H1 (cell line): ENCODE data around the gene SLC1A1. TPM values are rescaled to one million over a fixed set of nuclear protein-coding genes. Genes with fewer than 3 reads are reported as not detected.

Source experiments
- CTCF ChIA-PET: fragments of 300-600 bp; sonication (Branson Sonifier 250); formaldehyde crosslinking; loops from one replicate; lab custom pipeline; 2021; ENCODE audit not compliant: partially characterized antibody; lab: Charles Lee
- POLR2A ChIA-PET: fragments of 300-600 bp; sonication (Branson Sonifier 250); formaldehyde crosslinking; loops from one replicate; lab custom pipeline; 2021; ENCODE audit warnings: inconsistent platforms; ENCODE audit not compliant: partially characterized antibody; lab: Charles Lee
- DNase-seq, 2 experiments: peaks; one replicate each; pipeline versions ENCODE4 v3.0.0 to v3.0.0-alpha.2; 2010 to 2022; ENCODE audit warnings: low spot score in 2 of 2, low read depth in 1 of 2, mixed read lengths in 1 of 2
- FAIRE-seq: peaks from 2 replicates; lab custom pipeline; 2011; peaks lifted over from hg19 to GRCh38; lab: Jason Lieb, UNC
- H2AFZ ChIP-seq: 2 replicates; pipeline ENCODE4 v1.8.1; 2012; ENCODE audit warnings: low read length, inconsistent platforms
- H2AK5ac ChIP-seq: 2 replicates; pipeline ENCODE4 v1.6.1; 2013; ENCODE audit warnings: low read depth, low read length
- H2BK120ac ChIP-seq: replicated peaks from 2 replicates; pipeline ENCODE3; 2013; ENCODE audit warnings: low read depth, low read length, inconsistent platforms
- H2BK12ac ChIP-seq: 2 replicates; pipeline ENCODE4 v1.6.1; 2013; ENCODE audit warnings: low read depth, low read length
- H2BK15ac ChIP-seq: 2 replicates; pipeline ENCODE4 v1.6.1; 2013; ENCODE audit warnings: low read length
- H2BK20ac ChIP-seq: 2 replicates; pipeline ENCODE4 v1.6.1; 2013; ENCODE audit warnings: low read length
- H2BK5ac ChIP-seq: 2 replicates; pipeline ENCODE4 v1.6.1; 2013; ENCODE audit warnings: low read depth, low read length
- H3K14ac ChIP-seq: 2 replicates; pipeline ENCODE4 v1.6.1; 2013; ENCODE audit warnings: inconsistent platforms; ENCODE audit not compliant: insufficient read length
- H3K18ac ChIP-seq: 2 replicates; pipeline ENCODE4 v1.6.1; 2013; ENCODE audit warnings: low read length; ENCODE audit errors: extremely low read depth
- H3K23ac ChIP-seq: 2 replicates; pipeline ENCODE4 v1.6.1; 2013; ENCODE audit warnings: inconsistent platforms; ENCODE audit not compliant: insufficient read length
- H3K23me2 ChIP-seq: 2 replicates; pipeline ENCODE4 v1.6.1; 2013; ENCODE audit warnings: low read depth, low read length
- H3K27ac ChIP-seq: 2 replicates; pipeline ENCODE4 v1.6.1; 2011; ENCODE audit warnings: low read depth, low read length, inconsistent platforms
- H3K27me3 ChIP-seq, 4 experiments: replicated peaks in 1 of 4; 1 replicate in 1 of 4; 2 replicates in 3 of 4; pipeline versions ENCODE4 v1.6.1 to v1.8.1; 2011 to 2013; ENCODE audit warnings: low read length in 3 of 4, mild to moderate bottlenecking in 3 of 4, inconsistent platforms in 2 of 4, mixed read lengths in 2 of 4, moderate library complexity in 1 of 4; ENCODE audit not compliant: control insufficient read depth in 3 of 4, insufficient read depth in 3 of 4; ENCODE audit errors: extremely low read depth in 1 of 4
- H3K36me3 ChIP-seq, 4 experiments: 2 replicates each; pipeline versions ENCODE4 v1.6.1 to v1.8.1; 2011 to 2013; ENCODE audit warnings: mild to moderate bottlenecking in 4 of 4, low read length in 3 of 4, moderate library complexity in 2 of 4, control low read depth in 1 of 4, inconsistent platforms in 1 of 4; ENCODE audit not compliant: insufficient read depth in 4 of 4, control insufficient read depth in 2 of 4
- H3K4ac ChIP-seq: replicated peaks from 2 replicates; pipeline ENCODE3; 2013; ENCODE audit warnings: low read length, low read depth, mixed read lengths, inconsistent platforms; ENCODE audit not compliant: insufficient read length
- H3K4me1 ChIP-seq, 4 experiments: replicated peaks in 1 of 4; 1 replicate in 1 of 4; 2 replicates in 3 of 4; pipeline versions ENCODE4 v1.6.1 to v1.8.1; 2011 to 2013; ENCODE audit warnings: low read length in 3 of 4, inconsistent platforms in 2 of 4, mixed read lengths in 1 of 4; ENCODE audit not compliant: insufficient read depth in 4 of 4, control insufficient read depth in 3 of 4
- H3K4me2 ChIP-seq, 2 experiments: 2 replicates each; pipeline versions ENCODE4 v1.6.1 to v1.8.1; 2011 to 2013; ENCODE audit warnings: low read depth in 2 of 2, low read length in 2 of 2, control low read depth in 1 of 2, inconsistent platforms in 1 of 2, mild to moderate bottlenecking in 1 of 2; ENCODE audit not compliant: insufficient read depth in 1 of 2
- H3K4me3 ChIP-seq, 4 experiments: fragments of 200-600, 300-600 bp in 1 of 4; sonication (generic), shearing (Covaris generic), sonication (Bioruptor Twin) in 1 of 4; 2 replicates each; pipeline versions ENCODE4 v1.5.1 to v1.8.1; 2011 to 2016; ENCODE audit warnings: low read length in 4 of 4, low read depth in 3 of 4, control low read depth in 2 of 4, inconsistent platforms in 2 of 4, mild to moderate bottlenecking in 2 of 4, mixed read lengths in 1 of 4, moderate library complexity in 1 of 4; ENCODE audit not compliant: insufficient read depth in 2 of 4; ENCODE audit errors: extremely low read depth in 1 of 4
- H3K56ac ChIP-seq: replicated peaks from 2 replicates; pipeline ENCODE3; 2013; ENCODE audit warnings: low read depth, mild to moderate bottlenecking, mixed read lengths, low read length, inconsistent platforms; ENCODE audit not compliant: insufficient read length
- H3K79me1 ChIP-seq: 2 replicates; pipeline ENCODE4 v1.6.1; 2013; ENCODE audit warnings: low read depth, low read length, control low read depth
- H3K79me2 ChIP-seq, 2 experiments: 2 replicates each; pipeline versions ENCODE4 v1.6.1 to v1.8.1; 2012 to 2013; ENCODE audit warnings: low read length in 2 of 2, mild to moderate bottlenecking in 2 of 2, inconsistent platforms in 1 of 2; ENCODE audit not compliant: insufficient read depth in 2 of 2, control insufficient read depth in 1 of 2
- H3K9ac ChIP-seq, 4 experiments: replicated peaks in 1 of 4; 1 replicate in 1 of 4; 2 replicates in 3 of 4; pipeline versions ENCODE4 v1.6.1 to v1.8.1; 2011 to 2013; ENCODE audit warnings: low read depth in 3 of 4, low read length in 3 of 4, control low read depth in 2 of 4, mild to moderate bottlenecking in 2 of 4, moderate library complexity in 2 of 4, inconsistent platforms in 1 of 4; ENCODE audit errors: extremely low read depth in 1 of 4
- H3K9me3 ChIP-seq, 2 experiments: 2 replicates each; pipeline versions ENCODE4 v1.6.1 to v1.8.1; 2012 to 2013; ENCODE audit warnings: mild to moderate bottlenecking in 2 of 2, moderate library complexity in 2 of 2, control low read depth in 1 of 2, inconsistent platforms in 1 of 2, low read depth in 1 of 2, low read length in 1 of 2, mixed read lengths in 1 of 2; ENCODE audit not compliant: insufficient read depth in 2 of 2
- H4K20me1 ChIP-seq, 2 experiments: replicated peaks in 1 of 2; 2 replicates each; pipeline versions ENCODE3 to v1.8.1; 2011 to 2013; ENCODE audit warnings: inconsistent platforms in 2 of 2, low read length in 2 of 2, mild to moderate bottlenecking in 1 of 2; ENCODE audit not compliant: insufficient read depth in 2 of 2, control insufficient read depth in 1 of 2
- H4K5ac ChIP-seq: 2 replicates; pipeline ENCODE4 v1.6.1; 2013; ENCODE audit warnings: low read length, low read depth, mixed read lengths, inconsistent platforms; ENCODE audit not compliant: insufficient read length
- H4K8ac ChIP-seq: 2 replicates; pipeline ENCODE4 v1.8.0; 2013; ENCODE audit warnings: mild to moderate bottlenecking, moderate library complexity, low read length, inconsistent platforms; ENCODE audit not compliant: insufficient read depth; ENCODE audit errors: extremely low read depth
- H4K91ac ChIP-seq: replicated peaks from 2 replicates; pipeline ENCODE3; 2013; ENCODE audit warnings: low read length, mixed read lengths, inconsistent platforms; ENCODE audit not compliant: insufficient read length
- ASH2L ChIP-seq: fragments of 200-600, 300-600 bp; sonication (generic); IDR thresholded peaks from one replicate; pipeline ENCODE4 v1.7.1; 2017; ENCODE audit warnings: low read length
- CHD2 ChIP-seq: IDR thresholded peaks from 2 replicates; pipeline ENCODE4 v1.6.1; 2012; ENCODE audit warnings: low read length, improper control_type of control experiment
- CTBP2 ChIP-seq: IDR thresholded peaks from 2 replicates; pipeline ENCODE4 v1.7.0; 2011; ENCODE audit warnings: borderline replicate concordance, mild to moderate bottlenecking, moderate library complexity, mixed read lengths, low read length; ENCODE audit not compliant: insufficient read depth, insufficient read length
- HDAC6 ChIP-seq: IDR thresholded peaks from one replicate; pipeline ENCODE4 v1.7.1; 2012; ENCODE audit warnings: low read depth, mild to moderate bottlenecking, inconsistent platforms, low read length, moderate library complexity
- JUN ChIP-seq: IDR thresholded peaks from 2 replicates; pipeline ENCODE4 v1.6.1; 2011; ENCODE audit warnings: low read depth, mild to moderate bottlenecking, improper control_type of control experiment, low read length
- RFX5 ChIP-seq: IDR thresholded peaks from 2 replicates; pipeline ENCODE4 v1.6.1; 2011; ENCODE audit warnings: low read depth, low read length, improper control_type of control experiment, borderline replicate concordance
- SIX5 ChIP-seq: IDR thresholded peaks from 2 replicates; pipeline ENCODE4 v1.6.1; 2011; ENCODE audit warnings: mild to moderate bottlenecking, low read depth, low read length
- SP1 ChIP-seq: IDR thresholded peaks from 2 replicates; pipeline ENCODE4 v1.6.1; 2011; ENCODE audit warnings: low read depth, low read length
- TEAD4 ChIP-seq: IDR thresholded peaks from 2 replicates; pipeline ENCODE4 v1.6.1; 2012; ENCODE audit warnings: low read depth, low read length, inconsistent platforms, mixed read lengths
- USF2 ChIP-seq: IDR thresholded peaks from 2 replicates; pipeline ENCODE4 v1.6.1; 2011; ENCODE audit warnings: low read length, improper control_type of control experiment
- WGBS, 2 experiments: shearing (Covaris generic) in 1 of 2; methylation state at CpG; one replicate each; pipeline versions ENCODE4 v1.1.6 to v1.1.7; 2013 to 2015; ENCODE audit warnings: low lambda C conversion rate in 2 of 2, mixed read lengths in 2 of 2, inconsistent platforms in 1 of 2, low coverage in 1 of 2, missing lambda C conversion rate in 1 of 2; ENCODE audit not compliant: insufficient replicate concordance in 2 of 2, insufficient coverage in 1 of 2, insufficient read length in 1 of 2; ENCODE audit errors: extremely low coverage in 1 of 2, missing lambda C conversion rate in 1 of 2; 5-methylcytosine and 5-hydroxymethylcytosine counted together
- polyA plus RNA-seq, 7 experiments: library from polyadenylated mRNA; depleted of rRNA in 3 of 7; stranded (reverse) in 5 of 7; unstranded in 2 of 7; fragments of >200 nt in 5 of 7; fragments of 200-250 nt in 2 of 7; gene quantifications; 1 replicate in 5 of 7; 2 replicates in 1 of 7; 4 replicates in 1 of 7; pipeline versions ENCODE4 v1.2.1 to v1.2.3, GENCODE V29; 2011 to 2013; ENCODE audit warnings: missing spikeins in 2 of 7, mixed read lengths in 2 of 7
- total RNA-seq: library from RNA; stranded (reverse); fragmentation: NEBNext Ultra II Directional; extraction: Animal tissue kit (Norgen Biotek cat#: 25700); gene quantifications from 2 replicates; pipeline ENCODE4 v1.2.1, GENCODE V29; 2021

SLC1A1 gene
- total and polyA plus RNA-seq, 2 of the 8 experiments (the other 6 are each of a cell fraction or from before 2014, with no cell fraction given) = 4.7 to 11.7 TPM

- H2AK5ac ChIP-seq = no peak overlapping the region
- H3K23me2 ChIP-seq = no peaks in the 10 kb centered on the region
- no peak overlapping the region for H3K14ac ChIP-seq
- H2BK20ac ChIP-seq = 0 out of 2 replicates have a peak overlapping the region, but pooled peaks have one; percentile 6
- no peak overlapping the region for H2BK120ac ChIP-seq
- H4K5ac ChIP-seq = no peak overlapping the region
- FAIRE-seq = peak; percentile 74
- no peak overlapping the region for H3K4ac ChIP-seq
- no peak overlapping the region for H4K8ac ChIP-seq
- ChIA-PET POLR2A (interaction anchor here (0.7 kb wide), 1 partner anchor 35 kb away, joined by 3 read pairs; no protein-coding TSS in a partner anchor), CTCF (interaction anchor here (1.0 to 2.0 kb wide), 4 partner anchors 17 to 81 kb away, joined by 3 to 11 read pairs (median 4); no protein-coding TSS in a partner anchor)
- peaks cover 0 to 16% (median 13%) of the 10 kb centered on the region in 4 experiments; a peak in 5 of 7 replicates for H3K4me1 ChIP-seq
- H3K9me3 ChIP-seq = no peaks in the 10 kb centered on the region
- H3K36me3 ChIP-seq = no peaks in the 10 kb centered on the region
- peak overlapping the region in 2 of 4 experiments; percentile 7 to 11; a peak in 2 of 8 replicates for H3K4me3 ChIP-seq
- H2AFZ ChIP-seq = no peak overlapping the region
- WGBS, 2 experiments = 36% methylated on average over 8 of the region's 8 CpGs; no CpG with 5 or more reads in 1 of the 2 experiments
- peak overlapping the region; percentile 48; the same call in 1 of the 2 replicates for H3K18ac ChIP-seq
- H2BK15ac ChIP-seq = no peak overlapping the region
- H2BK5ac ChIP-seq = no peak overlapping the region; the same call in 1 of the 2 replicates
- DNase-seq = peak in 1 of 2 experiments; percentile 39
- no peak overlapping the region for H2BK12ac ChIP-seq
- no peaks in the 10 kb centered on the region for H3K79me2 ChIP-seq
- H3K9ac ChIP-seq = no peak overlapping the region
- H4K91ac ChIP-seq = no peak overlapping the region
- no peaks in the 10 kb centered on the region for H3K79me1 ChIP-seq
- no peaks in the 10 kb centered on the region for H4K20me1 ChIP-seq
- H3K23ac ChIP-seq = no peak overlapping the region
- H3K27ac ChIP-seq = no peak overlapping the region
- no peaks in the 10 kb centered on the region; a peak in 1 of 7 replicates for H3K27me3 ChIP-seq
- peak overlapping the region; percentile 43 to 60 for H3K4me2 ChIP-seq
- no peak overlapping the region for H3K56ac ChIP-seq
- TF ChIP-seq TEAD4 (no peak), RFX5 (no peak), SP1 (no peak; the same call in 1 of the 2 replicates), USF2 (no peak), HDAC6 (no peak), JUN (no peak), ASH2L (peak; percentile 32), CTBP2 (peak; percentile 64), CHD2 (no peak), SIX5 (no peak)
Measured at GRCh38 chr9:4514252-4515128, 24.2 kb downstream of the SLC1A1 start.
